H7 (cell line): ENCODE results near the gene DCAKD. TPM values are rescaled to one million over a fixed set of nuclear protein-coding genes. Genes with fewer than 3 reads are reported as not detected.
"Not testable (repeated sequence)": the region's sequence is repeated elsewhere in the genome, so short reads cannot be mapped to it uniquely, and the experiment has no call there.

Source experiments
- DNase-seq: peaks from one replicate; pipeline ENCODE4 v3.0.0; 2012
- H3K27me3 ChIP-seq: 2 replicates; pipeline ENCODE4 v1.6.0; 2011; ENCODE audit warnings: mild to moderate bottlenecking, low read length; ENCODE audit not compliant: control insufficient read depth, insufficient read depth
- H3K36me3 ChIP-seq: replicated peaks from 2 replicates; pipeline ENCODE4 v1.5.1; 2011; ENCODE audit warnings: low read length; ENCODE audit not compliant: control insufficient read depth, insufficient read depth
- H3K4me3 ChIP-seq: 2 replicates; pipeline ENCODE4 v1.5.1; 2011; ENCODE audit warnings: low read depth, mild to moderate bottlenecking, control low read depth, low read length, moderate library complexity; ENCODE audit not compliant: insufficient read depth
- total RNA-seq: library from RNA; depleted of rRNA; stranded (reverse); fragments of >200 nt; shearing (Covaris generic); gene quantifications from 2 replicates; pipeline ENCODE4 v1.2.3, GENCODE V29; 2014

Gene DCAKD
- total RNA-seq, 1 experiment from 2014 or later = 70.7 TPM

DNA sequence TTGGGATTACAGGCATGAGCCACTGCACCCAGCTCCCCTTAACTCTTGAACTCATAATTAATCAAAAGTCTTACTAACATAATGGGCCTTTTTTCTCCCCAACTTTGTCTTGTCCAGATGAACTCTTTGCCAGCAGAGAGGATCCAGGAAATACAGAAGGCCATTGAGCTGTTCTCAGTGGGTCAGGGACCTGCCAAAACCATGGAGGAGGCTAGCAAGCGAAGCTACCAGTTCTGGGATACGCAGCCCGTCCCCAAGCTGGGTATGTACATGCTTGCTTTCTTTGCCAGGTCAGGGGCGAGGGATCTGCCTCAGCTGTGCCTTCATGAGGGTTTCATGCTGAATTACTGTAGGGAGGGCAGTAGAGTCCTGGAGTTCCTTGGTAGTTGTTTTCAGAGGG lies 35.0 kb upstream of the DCAKD start:
- Histone ChIP-seq H3K4me3 (no peak overlapping the region), H3K27me3 (no peaks in the 10 kb centered on the region), H3K36me3 (peaks cover 33% of the 10 kb centered on the region)
- no peak for DNase-seq

DNA sequence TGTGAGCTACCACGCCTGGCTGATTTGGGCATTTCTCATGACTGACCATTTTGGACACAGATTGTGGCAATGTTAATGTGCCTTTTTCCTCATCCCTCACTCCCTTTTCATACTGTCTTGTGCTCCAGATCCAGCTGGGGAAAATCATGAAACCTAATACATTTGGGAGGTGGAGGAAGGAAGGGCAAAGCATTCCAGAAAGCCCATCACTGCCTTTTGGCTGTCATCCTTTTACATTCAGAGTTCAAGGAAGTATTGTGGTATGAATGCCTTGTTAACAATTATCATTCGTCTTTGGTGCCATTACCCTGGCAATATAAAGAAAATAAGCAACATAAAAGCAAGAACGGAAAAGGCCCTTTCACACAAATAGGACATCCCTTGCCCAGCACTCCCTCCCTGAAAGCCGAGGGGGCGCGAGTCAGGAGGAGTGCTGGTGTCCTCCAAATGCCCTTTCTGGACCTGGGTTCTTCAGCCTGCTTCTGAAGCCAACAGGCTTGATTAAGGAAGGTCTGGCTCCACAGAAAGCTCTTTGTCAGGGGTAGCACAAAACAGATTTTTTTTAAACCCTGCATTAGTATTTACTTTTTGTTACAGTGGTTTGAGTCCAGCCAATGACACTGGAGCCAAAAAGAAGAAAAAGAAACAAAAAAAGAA lies 29.7 kb upstream of the DCAKD start:
- H3K4me3 ChIP-seq = no peak overlapping the region
- DNase-seq = no peak
- peaks cover 14% of the 10 kb centered on the region for H3K36me3 ChIP-seq
- no peaks in the 10 kb centered on the region for H3K27me3 ChIP-seq

DNA sequence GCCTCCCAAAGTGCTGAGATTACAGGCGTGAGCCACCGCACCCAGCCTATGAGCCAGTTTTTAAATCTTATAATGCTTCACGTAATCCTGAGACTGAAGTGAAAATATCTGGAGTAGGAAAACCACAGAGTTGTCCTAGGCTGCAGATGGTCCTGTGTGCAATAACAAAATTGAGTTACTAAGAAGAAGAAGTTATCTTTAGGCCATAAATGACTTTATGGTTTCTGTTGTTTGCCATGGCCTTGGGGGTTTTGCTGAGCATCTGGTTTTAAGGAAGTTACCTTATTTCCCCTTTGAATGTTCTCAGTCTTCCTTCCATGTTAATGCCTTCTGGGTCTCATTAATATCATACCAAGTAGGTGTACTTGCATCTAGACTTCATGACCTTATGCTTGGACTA lies 26.2 kb upstream of the DCAKD start:
- no peak for DNase-seq
- no peak overlapping the region for H3K4me3 ChIP-seq
- H3K27me3 ChIP-seq = no peaks in the 10 kb centered on the region
- peaks cover 15% of the 10 kb centered on the region for H3K36me3 ChIP-seq

DNA sequence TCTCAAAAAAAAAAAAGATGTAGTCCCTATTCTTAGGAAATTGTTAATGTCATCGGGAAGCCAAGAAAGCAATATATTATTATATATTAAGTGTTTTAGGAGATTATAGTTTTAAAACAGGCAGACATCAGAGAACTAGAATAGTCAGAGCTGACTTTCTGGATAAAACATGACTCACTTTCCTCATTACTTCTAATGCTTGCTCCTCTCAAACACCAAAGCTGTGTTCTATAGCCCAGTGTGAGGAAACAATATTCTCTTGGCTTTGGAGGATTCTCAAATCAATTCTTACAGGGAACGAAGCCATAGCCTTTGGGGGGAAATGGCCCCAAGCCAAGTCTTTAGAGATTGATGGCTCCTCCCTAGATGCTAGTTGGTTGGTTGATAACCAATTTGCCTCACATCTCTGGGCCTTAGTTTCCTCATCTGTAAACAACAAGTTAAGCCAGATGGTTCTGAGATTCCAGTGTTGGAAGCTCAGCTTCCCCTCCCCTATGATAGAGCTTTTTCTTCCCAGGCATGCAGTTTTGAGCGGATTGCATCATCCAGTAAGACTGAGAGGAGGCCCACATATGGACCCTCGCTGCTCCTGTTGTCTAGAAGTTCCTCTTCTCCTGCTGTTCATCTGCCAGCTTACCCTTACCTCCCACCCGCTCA lies 22.1 kb upstream of the DCAKD start:
- no peak for DNase-seq
- H3K36me3 ChIP-seq = peaks cover 11% of the 10 kb centered on the region
- no peaks in the 10 kb centered on the region for H3K27me3 ChIP-seq
- H3K4me3 ChIP-seq = no peak overlapping the region

DNA sequence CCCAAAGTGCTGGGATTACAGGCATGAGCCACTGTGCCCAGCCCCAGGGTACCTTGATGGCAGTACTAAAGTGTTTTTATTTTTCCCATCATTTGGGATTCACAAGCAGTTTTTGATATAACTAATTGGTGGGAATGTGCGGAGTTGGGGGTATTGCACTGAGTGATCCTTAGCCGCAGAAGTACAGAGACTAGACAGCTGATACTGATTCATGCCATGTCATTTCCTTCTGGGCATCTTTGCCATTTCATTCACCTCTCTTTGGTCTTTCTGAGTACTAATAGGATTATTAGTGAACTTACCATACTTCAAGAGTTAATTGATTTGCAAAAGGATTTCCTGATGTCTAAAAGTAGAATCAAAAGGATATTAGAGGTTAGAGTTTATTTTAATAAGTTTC lies 19.4 kb upstream of the DCAKD start:
- H3K4me3 ChIP-seq = no peak overlapping the region
- H3K27me3 ChIP-seq = no peaks in the 10 kb centered on the region
- DNase-seq = no peak
- H3K36me3 ChIP-seq = peaks cover 11% of the 10 kb centered on the region

DNA sequence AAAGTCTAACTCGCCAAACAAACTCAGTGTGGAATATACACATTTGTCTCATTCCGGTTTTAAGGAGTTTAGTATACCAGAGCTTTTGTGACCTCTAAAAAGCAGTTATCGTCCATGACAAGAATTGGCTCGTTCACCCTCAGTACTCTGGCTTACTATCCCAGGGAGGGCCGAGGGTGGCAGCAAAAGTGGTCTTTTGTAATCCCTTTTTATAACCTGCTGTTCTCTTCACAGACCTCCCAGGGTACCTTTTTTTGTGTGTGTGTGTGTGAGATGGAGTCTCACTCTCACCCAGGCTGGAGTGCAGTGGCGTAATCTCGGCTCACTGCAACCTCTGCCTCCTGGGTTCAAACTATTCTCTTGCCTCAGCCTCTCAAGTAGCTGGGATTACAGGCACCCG lies 18.6 kb upstream of the DCAKD start:
- Histone ChIP-seq H3K27me3 (no peaks in the 10 kb centered on the region), H3K36me3 (peaks cover 11% of the 10 kb centered on the region)

DNA sequence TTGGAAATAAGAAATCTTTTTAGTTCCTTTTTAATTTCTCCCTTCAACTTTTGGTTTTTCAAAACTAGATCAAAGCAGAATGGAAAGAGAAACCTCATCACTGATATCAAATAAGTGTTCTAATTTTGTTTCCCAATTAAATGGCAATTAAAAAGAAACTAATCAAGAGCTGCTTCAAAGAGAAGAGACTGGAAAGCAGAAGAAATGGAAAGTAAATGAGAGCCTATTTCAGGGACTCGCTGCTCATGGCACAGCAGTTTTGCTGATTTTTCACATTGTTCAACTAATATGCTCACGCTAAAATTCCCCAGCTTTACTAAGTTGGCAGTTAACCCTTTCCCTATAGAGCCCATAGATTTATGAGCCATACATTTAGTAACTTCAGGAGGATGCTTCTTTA lies 16.2 kb upstream of the DCAKD start:
- peaks cover 5% of the 10 kb centered on the region; the same call in 1 of the 2 replicates for H3K36me3 ChIP-seq
- no peaks in the 10 kb centered on the region for H3K27me3 ChIP-seq
- no peak overlapping the region for H3K4me3 ChIP-seq
- no peak for DNase-seq

More for the DNA sequence above, 18.6 kb upstream of the DCAKD start:
- DNase-seq = no peak
- no peak overlapping the region for H3K4me3 ChIP-seq

DNA sequence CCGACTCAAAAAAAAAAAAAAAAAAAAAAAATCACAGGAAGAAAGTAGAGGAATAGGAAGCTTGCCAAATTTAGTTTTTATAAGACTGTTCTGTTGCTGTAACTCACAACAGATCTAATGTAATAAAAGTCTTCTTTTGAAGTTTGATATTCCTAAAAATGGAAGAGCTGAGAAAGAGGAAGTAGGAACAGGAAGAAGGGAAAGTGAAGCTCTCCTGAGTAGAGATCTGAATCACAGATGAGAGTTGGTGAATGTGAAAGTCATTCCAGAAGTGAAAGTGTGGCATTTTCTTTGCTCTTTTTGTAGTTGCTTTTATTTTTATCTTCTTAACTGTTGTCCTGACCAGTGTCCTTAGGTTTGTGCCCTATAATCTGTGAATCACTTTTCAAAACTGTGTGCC lies 11.8 kb upstream of the DCAKD start:
- Histone ChIP-seq H3K36me3 (no peaks in the 10 kb centered on the region; the same call in 1 of the 2 replicates), H3K4me3 (no peak overlapping the region), H3K27me3 (no peaks in the 10 kb centered on the region)
- DNase-seq = no peak

DNA sequence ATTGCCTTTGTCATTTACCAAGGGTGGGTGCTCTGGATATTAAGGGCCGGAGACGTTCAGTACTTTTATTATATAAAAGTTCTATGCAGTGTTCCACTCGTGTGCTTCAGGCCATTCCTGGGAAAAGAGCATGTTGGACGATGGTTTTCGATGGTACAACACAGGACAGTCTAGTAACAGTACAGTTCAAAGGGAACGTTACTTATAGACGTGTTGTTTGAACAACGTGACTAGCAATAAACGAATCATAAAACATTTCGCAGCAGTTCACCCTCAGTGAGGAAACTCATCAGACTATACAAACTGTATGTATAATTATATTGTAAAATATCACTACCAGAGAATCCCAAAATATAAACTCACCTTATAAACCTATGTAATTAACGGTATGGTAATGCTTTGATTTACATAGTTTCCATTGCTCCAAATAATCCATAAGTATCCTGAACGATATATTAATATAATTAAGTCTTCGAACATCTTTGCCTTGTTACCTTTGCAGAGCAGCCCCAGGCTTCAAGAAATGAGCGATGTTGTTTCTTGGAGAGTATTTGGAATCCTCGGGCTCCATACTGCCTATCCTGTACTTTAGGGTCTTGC lies 10.3 kb upstream of the DCAKD start:
- peak; percentile 98 for DNase-seq
- no peaks in the 10 kb centered on the region; the same call in 1 of the 2 replicates for H3K36me3 ChIP-seq
- H3K4me3 ChIP-seq = peak overlapping the region; percentile 91
- H3K27me3 ChIP-seq = no peaks in the 10 kb centered on the region

DNA sequence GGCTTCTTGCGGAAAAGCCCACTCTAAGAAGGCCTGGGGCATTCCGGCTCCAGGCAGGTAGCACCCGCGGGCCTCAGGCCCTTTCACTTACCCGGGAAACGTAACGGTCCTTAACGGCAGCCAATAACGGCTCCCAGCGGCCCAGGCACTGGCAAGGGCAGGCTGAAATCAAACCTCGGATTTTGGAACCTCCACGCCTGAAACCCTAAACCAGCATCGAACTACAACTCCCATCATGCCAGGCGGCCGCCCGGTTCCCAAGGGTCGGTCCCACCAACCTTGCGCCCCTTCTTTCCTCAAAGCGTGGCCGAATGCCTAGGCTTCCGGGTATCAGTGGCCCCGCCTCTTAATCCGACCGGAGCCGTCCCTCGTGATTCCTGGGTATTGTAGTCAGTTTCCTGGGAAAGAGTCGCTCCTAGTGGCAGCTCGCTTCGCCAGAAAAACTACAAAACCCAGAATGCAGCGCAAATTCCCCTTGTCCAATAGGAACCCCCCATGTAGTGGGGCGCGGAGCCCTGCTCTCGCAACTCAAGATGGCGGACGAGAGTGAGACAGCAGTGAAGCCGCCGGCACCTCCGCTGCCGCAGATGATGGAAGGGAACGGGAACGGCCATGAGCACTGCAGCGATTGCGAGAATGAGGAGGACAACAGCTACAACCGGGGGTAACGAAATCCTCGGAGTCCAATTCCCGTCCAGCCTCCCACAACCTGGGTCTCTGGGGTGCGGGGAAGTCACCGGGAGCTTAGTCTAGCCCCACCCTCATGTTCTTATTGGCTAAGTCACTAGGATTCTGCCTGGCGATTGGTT lies 9.6 kb upstream of the DCAKD start, which contains the start of gene NMT1:
Gene NMT1, plus strand, starts transcription at position 521 of the 809 bp plus-strand sequence. Its CDS starts 13 bp downstream, at position 534.
- no peaks in the 10 kb centered on the region for H3K27me3 ChIP-seq
- H3K4me3 ChIP-seq = peak within 1 kb of the TSS; percentile 91
- H3K36me3 ChIP-seq = no peaks in the 10 kb centered on the region; the same call in 1 of the 2 replicates
- peak; percentile 94 for DNase-seq

DNA sequence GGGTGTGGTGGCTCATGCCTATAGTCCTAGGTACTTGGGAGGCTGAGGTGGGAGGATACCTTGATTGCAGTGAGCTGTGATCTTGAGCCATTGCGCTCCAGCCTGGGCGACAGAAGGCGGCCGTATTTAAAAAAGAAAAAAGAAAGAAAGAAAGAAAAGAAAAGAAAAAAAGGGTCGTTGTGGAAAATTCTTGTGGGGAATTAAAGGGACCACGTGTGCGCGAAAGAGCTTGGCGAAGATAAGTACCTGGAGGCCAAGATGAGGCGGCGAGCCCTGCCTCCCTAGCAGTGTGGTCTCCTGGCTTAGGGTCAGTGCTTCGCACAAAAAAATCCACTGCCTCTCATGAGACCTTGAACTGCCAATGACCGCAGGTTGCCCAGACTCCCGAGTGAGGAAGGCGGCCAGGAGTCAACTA lies 9.0 kb upstream of the DCAKD start:
- no peak for DNase-seq
- H3K4me3 ChIP-seq = peak overlapping the region; percentile 91
- H3K36me3 ChIP-seq = no peaks in the 10 kb centered on the region; the same call in none of the 2 replicates
- no peaks in the 10 kb centered on the region for H3K27me3 ChIP-seq

DNA sequence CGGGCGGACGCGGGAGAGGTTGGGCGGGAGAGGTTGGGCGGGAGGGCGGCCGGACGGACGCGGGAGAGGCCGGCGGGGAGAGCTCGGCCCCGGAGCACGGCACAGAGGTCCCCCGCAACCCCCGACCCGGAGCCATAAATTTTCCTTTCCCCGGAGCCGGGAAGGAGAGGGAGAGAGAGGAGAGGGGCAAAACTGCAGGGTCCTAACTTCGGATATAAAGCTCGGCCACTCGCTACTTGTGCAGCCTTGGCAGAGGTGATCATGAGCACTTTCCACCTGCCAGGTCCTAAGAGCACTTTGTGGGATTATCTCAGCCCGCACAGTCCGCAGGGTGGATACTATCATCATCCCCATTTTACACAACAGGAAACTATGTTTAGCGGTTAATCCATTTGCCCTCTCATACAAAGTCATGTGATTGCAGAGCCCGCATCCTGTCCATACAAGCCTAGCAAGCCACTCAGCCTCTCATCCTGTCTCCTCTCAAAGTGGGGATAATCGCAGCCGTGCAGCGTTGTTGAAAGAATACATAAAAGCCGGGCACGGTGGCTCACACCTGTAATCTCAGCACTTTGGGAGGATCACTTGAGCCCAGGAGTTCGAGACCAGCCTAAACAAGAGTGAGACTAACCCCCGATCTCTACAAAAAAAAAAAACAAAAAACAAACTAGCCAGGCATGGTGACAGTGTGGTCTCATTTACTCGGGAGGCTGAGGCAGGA lies 780 bp upstream of the DCAKD start:
- DNase-seq = peak; percentile 84
- H3K36me3 ChIP-seq = no peaks in the 10 kb centered on the region; the same call in none of the 2 replicates
- H3K27me3 ChIP-seq = no peaks in the 10 kb centered on the region
- peak overlapping the region; percentile 61 for H3K4me3 ChIP-seq

DNA sequence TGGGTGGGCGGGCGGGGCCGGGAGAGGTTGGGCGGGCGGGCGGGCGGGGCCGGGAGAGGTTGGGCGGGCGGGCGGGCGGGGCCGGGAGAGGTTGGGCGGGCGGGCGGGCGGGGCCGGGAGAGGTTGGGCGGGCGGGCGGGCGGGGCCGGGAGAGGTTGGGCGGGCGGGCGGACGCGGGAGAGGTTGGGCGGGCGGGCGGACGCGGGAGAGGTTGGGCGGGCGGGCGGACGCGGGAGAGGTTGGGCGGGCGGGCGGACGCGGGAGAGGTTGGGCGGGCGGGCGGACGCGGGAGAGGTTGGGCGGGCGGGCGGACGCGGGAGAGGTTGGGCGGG lies 254 bp upstream of the DCAKD start:
- not testable (repeated sequence) for DNase-seq, H3K27me3 ChIP-seq, H3K36me3 ChIP-seq
- H3K4me3 ChIP-seq = peak overlapping the region; percentile 61

DNA sequence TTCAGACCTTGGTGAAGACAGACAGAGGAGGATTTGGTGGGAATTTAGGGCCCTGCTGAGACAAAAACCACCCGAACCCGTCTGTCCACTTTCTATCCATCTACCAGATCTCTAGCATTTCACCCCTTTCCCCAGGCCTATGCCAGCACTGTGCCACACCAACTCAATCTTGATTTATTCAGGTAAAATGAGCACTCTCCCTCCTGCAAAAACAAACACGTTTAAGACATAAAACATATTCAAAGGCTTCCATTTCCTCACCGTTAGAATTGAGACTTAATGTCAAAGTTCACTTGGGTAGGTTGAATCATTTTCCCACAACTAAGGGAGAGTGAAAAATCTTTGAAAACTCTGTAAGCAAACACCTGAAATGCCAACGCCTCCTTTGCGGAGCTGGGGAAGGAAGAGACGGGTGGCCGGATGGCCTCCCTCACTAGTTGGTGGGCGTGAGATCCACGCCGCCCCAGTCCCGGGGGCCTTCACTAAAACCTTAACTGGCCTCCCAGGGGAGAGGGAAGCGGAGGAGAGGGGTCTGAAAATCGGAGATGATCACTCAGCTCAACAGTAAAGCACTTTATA lies 862 bp downstream of the DCAKD start:
- Histone ChIP-seq H3K4me3 (peak overlapping the region; percentile 77), H3K27me3 (no peaks in the 10 kb centered on the region), H3K36me3 (no peaks in the 10 kb centered on the region; the same call in none of the 2 replicates)
- DNase-seq = peak; percentile 54
